H1 (cell line): Measurements from ENCODE around the gene DBH.

ENCODE experiments used
- EZH2 ChIP-seq: fragments of 200-600 bp; sonication (generic); IDR thresholded peaks from 2 replicates; pipeline ENCODE4 v1.7.1; 2012; ENCODE audit warnings: low read depth, mild to moderate bottlenecking, moderate library complexity, low read length, inconsistent platforms; ENCODE audit not compliant: severe bottlenecking
- SIX5 ChIP-seq: IDR thresholded peaks from 2 replicates; pipeline ENCODE4 v1.6.1; 2011; ENCODE audit warnings: mild to moderate bottlenecking, low read depth, low read length

GRCh38 chr9:133638076-133638475, 1.9 kb downstream of the DBH start:
- TF ChIP-seq EZH2 (no peak), SIX5 (no peak)
